Endothelial cell of umbilical vein (primary cell): ENCODE measurements around the gene CLDN22. TPM values are rescaled to one million over a fixed set of nuclear protein-coding genes. Genes with fewer than 3 reads are reported as not detected.

Source experiments
- BruUV-seq: library from RNA; stranded (reverse); fragments of 400-500 nt; replicated peaks from 2 replicates; lab custom pipeline; 2021; lab: Mats Ljungman, UMichigan
- CTCF ChIA-PET: fragments of 300-600, 350-600 bp; sonication (Branson Sonifier 250); formaldehyde crosslinking; loops from one replicate; lab custom pipeline; 2021; ENCODE audit warnings: antibody characterized with exemption, inconsistent platforms; lab: Charles Lee
- POLR2A ChIA-PET: fragments of 300-600, 350-600 bp; sonication (Branson Sonifier 250); formaldehyde crosslinking; loops from one replicate; lab custom pipeline; 2021; ENCODE audit warnings: antibody characterized with exemption, inconsistent platforms; lab: Charles Lee
- DNase-seq: peaks from one replicate; pipeline ENCODE4 v3.0.0-alpha.2; 2011; ENCODE audit warnings: low read depth, low spot score
- FAIRE-seq: peaks from 2 replicates; lab custom pipeline; 2011; peaks lifted over from hg19 to GRCh38; lab: Jason Lieb, UNC
- H2AFZ ChIP-seq: 2 replicates; pipeline ENCODE4 v1.6.0; 2012; ENCODE audit warnings: low read depth, low read length, control low read depth, inconsistent platforms
- H3K27ac ChIP-seq: 2 replicates; pipeline ENCODE4 v1.5.1; 2011; ENCODE audit warnings: low read depth, mild to moderate bottlenecking, control low read depth, low read length, moderate library complexity; ENCODE audit not compliant: insufficient read depth
- H3K27me3 ChIP-seq, 2 experiments: 2 replicates each; pipeline versions ENCODE4 v1.6.0 to v1.6.1; 2011; ENCODE audit warnings: low read length in 2 of 2, mixed read lengths in 1 of 2; ENCODE audit not compliant: control insufficient read depth in 2 of 2, insufficient read depth in 2 of 2
- H3K36me3 ChIP-seq, 2 experiments: 2 replicates in 1 of 2; 3 replicates in 1 of 2; pipeline ENCODE4 v1.5.1; 2011; ENCODE audit warnings: low read length in 2 of 2, mild to moderate bottlenecking in 1 of 2, moderate library complexity in 1 of 2; ENCODE audit not compliant: control insufficient read depth in 2 of 2, insufficient read depth in 2 of 2; ENCODE audit errors: extremely low read depth in 1 of 2
- H3K4me1 ChIP-seq: 3 replicates; pipeline ENCODE4 v1.5.1; 2011; ENCODE audit warnings: mild to moderate bottlenecking, low read length; ENCODE audit not compliant: control insufficient read depth, insufficient read depth; ENCODE audit errors: extremely low read depth
- H3K4me2 ChIP-seq: 2 replicates; pipeline ENCODE4 v1.6.1; 2011; ENCODE audit warnings: low read length, control low read depth, mixed read lengths; ENCODE audit not compliant: insufficient read depth
- H3K4me3 ChIP-seq, 3 experiments: fragments of 200-600 bp in 1 of 3; sonication (generic), shearing (Covaris generic) in 1 of 3; replicated peaks in 1 of 3; 2 replicates each; pipeline ENCODE4 v1.5.1; 2011 to 2016; ENCODE audit warnings: control low read depth in 3 of 3, low read length in 3 of 3, mild to moderate bottlenecking in 2 of 3, inconsistent platforms in 1 of 3, low read depth in 1 of 3, moderate library complexity in 1 of 3; ENCODE audit not compliant: insufficient read depth in 1 of 3
- H3K79me2 ChIP-seq: 2 replicates; pipeline ENCODE4 v1.6.0; 2012; ENCODE audit warnings: low read length, inconsistent platforms; ENCODE audit not compliant: control insufficient read depth, insufficient read depth
- H3K9ac ChIP-seq: replicated peaks from 2 replicates; pipeline ENCODE3; 2011; ENCODE audit warnings: low read length, control low read depth; ENCODE audit not compliant: insufficient read depth; ENCODE audit errors: extremely low read depth
- H3K9me1 ChIP-seq: replicated peaks from 3 replicates; pipeline ENCODE4 v1.6.0; 2011; ENCODE audit warnings: mild to moderate bottlenecking, low read length; ENCODE audit not compliant: control insufficient read depth, insufficient read depth; ENCODE audit errors: extremely low read depth
- H3K9me3 ChIP-seq: replicated peaks from 2 replicates; pipeline ENCODE4 v1.5.1; 2012; ENCODE audit warnings: low read length, inconsistent platforms; ENCODE audit not compliant: control insufficient read depth, insufficient read depth
- H4K20me1 ChIP-seq: replicated peaks from 2 replicates; pipeline ENCODE3; 2011; ENCODE audit warnings: mild to moderate bottlenecking, low read length; ENCODE audit not compliant: control insufficient read depth, insufficient read depth; ENCODE audit errors: extremely low read depth
- EZH2 ChIP-seq: IDR thresholded peaks from 2 replicates; pipeline ENCODE4 v1.6.1; 2012; ENCODE audit warnings: borderline replicate concordance, low read depth, mild to moderate bottlenecking, moderate library complexity, low read length, inconsistent platforms; ENCODE audit not compliant: severe bottlenecking
- FOS ChIP-seq: IDR thresholded peaks from 2 replicates; pipeline ENCODE4 v1.6.1; 2011; ENCODE audit warnings: mild to moderate bottlenecking, low read length, moderate library complexity, borderline replicate concordance; ENCODE audit not compliant: insufficient read depth
- GATA2 ChIP-seq: IDR thresholded peaks from 2 replicates; pipeline ENCODE4 v1.7.0; 2011; ENCODE audit warnings: low read depth, mild to moderate bottlenecking, moderate library complexity, mixed read lengths, low read length; ENCODE audit not compliant: insufficient read length, insufficient read depth
- JUN ChIP-seq: IDR thresholded peaks from 2 replicates; pipeline ENCODE4 v1.6.1; 2011; ENCODE audit warnings: borderline replicate concordance, low read depth; ENCODE audit not compliant: insufficient read length, insufficient read depth
- MYC ChIP-seq: IDR thresholded peaks from one replicate; pipeline ENCODE4 v1.6.1; 2011; ENCODE audit warnings: mild to moderate bottlenecking, low read depth, low read length
- POLR2A ChIP-seq: IDR thresholded peaks from 2 replicates; pipeline ENCODE4 v1.6.1; 2012; ENCODE audit warnings: low read depth, mild to moderate bottlenecking, control low read depth, low read length
- POLR2AphosphoS5 ChIP-seq: IDR thresholded peaks from 2 replicates; pipeline ENCODE4 v1.6.1; 2012; ENCODE audit warnings: low read depth, mild to moderate bottlenecking, control low read depth, low read length, moderate library complexity; ENCODE audit not compliant: insufficient read depth
- dilution Hi-C: fragments of 300-500 bp; cut with MboI; formaldehyde crosslinking; loops from one replicate; pipeline ENCODE4 v1.15.0; 2019; ENCODE audit warnings: low sequenced_read_pairs; ENCODE audit not compliant: extremely low pct_ligation_motif_present
- intact Hi-C: fragments of 100-400 bp; cut with micrococcal nuclease; formaldehyde crosslinking; loops from one replicate; pipeline ENCODE4 v1.10.0; 2022
- polyA plus RNA-seq, 4 experiments: library from polyadenylated mRNA; depleted of rRNA in 3 of 4; stranded (reverse) in 3 of 4; unstranded in 1 of 4; fragments of >200 nt; gene quantifications; 2 replicates each; pipeline versions ENCODE4 v1.2.1 to v1.2.3, GENCODE V29; 2011 to 2012; ENCODE audit warnings: missing spikeins in 1 of 4
- total RNA-seq: library from RNA; stranded (reverse); gene quantifications from 2 replicates; pipeline ENCODE4 v1.2.3, GENCODE V29; 2021
- TF ChIP-seq, protein P1 (sequence below): IDR thresholded peaks from 2 replicates; pipeline ENCODE4 v1.6.1; 2011; ENCODE audit not compliant: insufficient read depth, insufficient read length
- TF ChIP-seq, protein P2 (sequence below), 2 donors: IDR thresholded peaks; 1 replicate in 1 of 2; 2 replicates in 1 of 2; pipeline ENCODE4 v1.5.1; 2011; ENCODE audit warnings: low read length in 2 of 2, mild to moderate bottlenecking in 2 of 2, moderate library complexity in 2 of 2, control low read depth in 1 of 2, inconsistent platforms in 1 of 2, low read depth in 1 of 2; ENCODE audit not compliant: insufficient read depth in 1 of 2; ENCODE audit errors: extremely low read depth in 1 of 2

CLDN22 gene
- total and polyA plus RNA-seq, 2 donors (not counting 3 experiments of a cell fraction or from before 2014, with no cell fraction given), result not detected

DNA sequence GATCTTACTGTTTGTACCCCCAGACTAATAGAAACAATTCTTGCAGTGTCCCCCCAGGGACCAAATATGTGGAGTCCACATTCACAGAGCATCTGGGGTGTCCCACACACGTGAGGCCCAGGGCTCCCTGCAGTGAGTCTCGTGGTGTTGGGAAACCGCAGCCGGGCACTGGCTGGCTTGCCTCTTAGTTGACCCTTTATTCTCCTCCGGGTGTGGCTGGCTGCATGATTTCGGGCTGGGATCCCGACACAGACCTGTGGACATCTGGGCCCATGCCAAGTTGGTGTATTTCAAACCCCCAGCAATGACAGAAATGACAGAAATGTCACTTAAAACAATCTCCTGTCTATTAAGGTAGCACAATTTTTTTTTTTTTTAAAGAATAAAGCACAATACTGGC, 17.8 kb upstream of the CLDN22 start:
- no peak overlapping the region for H3K9ac ChIP-seq
- no peak overlapping the region for H3K4me3 ChIP-seq
- peaks cover 27% of the 10 kb centered on the region for H3K4me1 ChIP-seq
- H3K9me1 ChIP-seq, result no peaks in the 10 kb centered on the region
- TF ChIP-seq JUN, result no peak
- TF ChIP-seq MYC, result no peak
- TF ChIP-seq, protein P1, sequence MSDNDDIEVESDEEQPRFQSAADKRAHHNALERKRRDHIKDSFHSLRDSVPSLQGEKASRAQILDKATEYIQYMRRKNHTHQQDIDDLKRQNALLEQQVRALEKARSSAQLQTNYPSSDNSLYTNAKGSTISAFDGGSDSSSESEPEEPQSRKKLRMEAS, result no peak
- no peak for TF ChIP-seq GATA2
- no peak for TF ChIP-seq FOS
- no peak for TF ChIP-seq POLR2AphosphoS5
- no peak for TF ChIP-seq POLR2A
- no peak for TF ChIP-seq EZH2
- TF ChIP-seq, protein P2, sequence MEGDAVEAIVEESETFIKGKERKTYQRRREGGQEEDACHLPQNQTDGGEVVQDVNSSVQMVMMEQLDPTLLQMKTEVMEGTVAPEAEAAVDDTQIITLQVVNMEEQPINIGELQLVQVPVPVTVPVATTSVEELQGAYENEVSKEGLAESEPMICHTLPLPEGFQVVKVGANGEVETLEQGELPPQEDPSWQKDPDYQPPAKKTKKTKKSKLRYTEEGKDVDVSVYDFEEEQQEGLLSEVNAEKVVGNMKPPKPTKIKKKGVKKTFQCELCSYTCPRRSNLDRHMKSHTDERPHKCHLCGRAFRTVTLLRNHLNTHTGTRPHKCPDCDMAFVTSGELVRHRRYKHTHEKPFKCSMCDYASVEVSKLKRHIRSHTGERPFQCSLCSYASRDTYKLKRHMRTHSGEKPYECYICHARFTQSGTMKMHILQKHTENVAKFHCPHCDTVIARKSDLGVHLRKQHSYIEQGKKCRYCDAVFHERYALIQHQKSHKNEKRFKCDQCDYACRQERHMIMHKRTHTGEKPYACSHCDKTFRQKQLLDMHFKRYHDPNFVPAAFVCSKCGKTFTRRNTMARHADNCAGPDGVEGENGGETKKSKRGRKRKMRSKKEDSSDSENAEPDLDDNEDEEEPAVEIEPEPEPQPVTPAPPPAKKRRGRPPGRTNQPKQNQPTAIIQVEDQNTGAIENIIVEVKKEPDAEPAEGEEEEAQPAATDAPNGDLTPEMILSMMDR (IDR thresholded peaks at IDR 0.05; ENCODE audit: extremely low read depth in 1 of 2, insufficient read depth in 1 of 2, low read depth in 1 of 2, low read length in 2 of 2), result no peak
- H3K9me3 ChIP-seq, result no peaks in the 10 kb centered on the region
- no peak for DNase-seq
- H3K27me3 ChIP-seq, result no peaks in the 10 kb centered on the region
- H2AFZ ChIP-seq, result no peak overlapping the region
- H3K36me3 ChIP-seq, result no peaks in the 10 kb centered on the region
- no peak for FAIRE-seq
- no peak overlapping the region for H3K4me2 ChIP-seq
- no peak overlapping the region for H3K27ac ChIP-seq
- dilution Hi-C loops, result no loop called here
- intact Hi-C loops, result loop anchor here (5.0 kb wide), 1 partner anchor 59 kb away; no protein-coding TSS in a partner anchor
- no peaks in the 10 kb centered on the region for H3K79me2 ChIP-seq
- CTCF ChIA-PET, result interaction anchor here (1.4 kb wide), 1 partner anchor 17 kb away, joined by 3 read pairs; no protein-coding TSS in a partner anchor
- BruUV-seq, result no TSS peak
- H4K20me1 ChIP-seq, result no peaks in the 10 kb centered on the region
- POLR2A ChIA-PET, result no interaction called here
